Lower lobe of right lung (tissue), 2 donors: ENCODE results near the gene SH3GL3. TPM values are rescaled to one million over a fixed set of nuclear protein-coding genes. Genes with fewer than 3 reads are reported as not detected.

Experiments
- ATAC-seq, 2 donors: fragments of 200-7000 bp; cut with Tn5 transposase; one replicate each; pipeline ENCODE4 v1.9.1; 2020 to 2022; ENCODE audit warnings: mild to moderate bottlenecking in 2 of 2, moderate library complexity in 2 of 2
- DNase-seq: peaks from one replicate; pipeline ENCODE4 v3.0.0-alpha.2; 2020
- H3K27ac ChIP-seq: fragments of 200-600 bp; one replicate; pipeline ENCODE4 v1.8.0; 2022
- H3K27me3 ChIP-seq: fragments of 200-600 bp; one replicate; pipeline ENCODE4 v1.8.0; 2022; ENCODE audit warnings: low read depth
- H3K36me3 ChIP-seq: fragments of 200-600 bp; one replicate; pipeline ENCODE4 v1.8.0; 2022; ENCODE audit warnings: mild to moderate bottlenecking
- H3K4me1 ChIP-seq: fragments of 200-600 bp; one replicate; pipeline ENCODE4 v1.8.0; 2022
- H3K4me3 ChIP-seq: fragments of 200-600 bp; one replicate; pipeline ENCODE4 v1.8.0; 2022; ENCODE audit warnings: mild to moderate bottlenecking
- H3K9me3 ChIP-seq: fragments of 200-600 bp; one replicate; pipeline ENCODE4 v1.8.0; 2022
- intact Hi-C: fragments of 100-400 bp; cut with DNase I; formaldehyde crosslinking; loops from one replicate; pipeline ENCODE4 v1.11.0; 2022
- total RNA-seq: library from RNA; stranded (reverse); fragmentation: NEBNext Ultra II Directional; extraction: Animal tissue kit (Norgen Biotek cat#: 25700); gene quantifications from one replicate; pipeline ENCODE4 v1.2.1, GENCODE V29; 2021
- TF ChIP-seq, protein P1 (sequence below): fragments of 200-600 bp; IDR thresholded peaks from one replicate; pipeline ENCODE4 v1.8.0; 2022; ENCODE audit warnings: antibody characterized with exemption, mild to moderate bottlenecking
- donor health status: DM: no; HTN: yes; CAD: no; lungs with severe emphysema.

The SH3GL3 gene
- total RNA-seq, 1 donor from 2014 or later = 2.6 TPM

- H3K27ac ChIP-seq = no peak overlapping the region
- TF ChIP-seq, protein P1, sequence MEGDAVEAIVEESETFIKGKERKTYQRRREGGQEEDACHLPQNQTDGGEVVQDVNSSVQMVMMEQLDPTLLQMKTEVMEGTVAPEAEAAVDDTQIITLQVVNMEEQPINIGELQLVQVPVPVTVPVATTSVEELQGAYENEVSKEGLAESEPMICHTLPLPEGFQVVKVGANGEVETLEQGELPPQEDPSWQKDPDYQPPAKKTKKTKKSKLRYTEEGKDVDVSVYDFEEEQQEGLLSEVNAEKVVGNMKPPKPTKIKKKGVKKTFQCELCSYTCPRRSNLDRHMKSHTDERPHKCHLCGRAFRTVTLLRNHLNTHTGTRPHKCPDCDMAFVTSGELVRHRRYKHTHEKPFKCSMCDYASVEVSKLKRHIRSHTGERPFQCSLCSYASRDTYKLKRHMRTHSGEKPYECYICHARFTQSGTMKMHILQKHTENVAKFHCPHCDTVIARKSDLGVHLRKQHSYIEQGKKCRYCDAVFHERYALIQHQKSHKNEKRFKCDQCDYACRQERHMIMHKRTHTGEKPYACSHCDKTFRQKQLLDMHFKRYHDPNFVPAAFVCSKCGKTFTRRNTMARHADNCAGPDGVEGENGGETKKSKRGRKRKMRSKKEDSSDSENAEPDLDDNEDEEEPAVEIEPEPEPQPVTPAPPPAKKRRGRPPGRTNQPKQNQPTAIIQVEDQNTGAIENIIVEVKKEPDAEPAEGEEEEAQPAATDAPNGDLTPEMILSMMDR = no peak
- no peak overlapping the region for H3K4me3 ChIP-seq
- H3K4me1 ChIP-seq = no peaks in the 10 kb centered on the region
- ATAC-seq (no peak), DNase-seq (no peak)
- H3K27me3 ChIP-seq = no peaks in the 10 kb centered on the region
- no peaks in the 10 kb centered on the region for H3K36me3 ChIP-seq
- H3K9me3 ChIP-seq = no peaks in the 10 kb centered on the region
- intact Hi-C loops = no loop called here
These were observed 52.3 kb downstream of the SH3GL3 start for GRCh38 chr15:83499476-83499875.

GRCh38 chr15:83503595-83504364, 56.6 kb downstream of the SH3GL3 start:
- Histone ChIP-seq H3K4me1 (no peaks in the 10 kb centered on the region), H3K4me3 (no peak overlapping the region), H3K27me3 (no peaks in the 10 kb centered on the region), H3K9me3 (no peaks in the 10 kb centered on the region), H3K36me3 (no peaks in the 10 kb centered on the region), H3K27ac (no peak overlapping the region)
- intact Hi-C loops = no loop called here
- TF ChIP-seq, protein P1 = no peak
- ATAC-seq = no peak
- no peak for DNase-seq

DNA sequence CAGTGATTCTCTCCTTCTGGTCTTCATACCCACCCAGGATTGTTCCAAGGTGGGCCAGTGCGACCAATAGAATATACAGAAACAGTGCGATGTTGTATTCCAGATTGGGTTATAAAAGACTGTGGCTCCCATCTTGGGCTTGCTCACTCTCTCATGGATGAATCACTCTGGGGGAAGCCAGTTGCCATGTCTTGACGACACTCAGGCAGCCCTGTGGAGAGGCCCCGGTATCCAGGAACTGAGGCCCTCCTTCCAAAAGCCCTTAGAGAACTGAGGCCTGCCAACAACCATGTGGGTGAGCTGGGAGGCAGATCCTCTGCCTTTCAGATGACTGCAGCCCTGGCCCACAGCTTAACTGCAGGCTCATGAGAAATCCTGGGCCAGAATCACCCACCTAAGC, 57.2 kb downstream of the SH3GL3 start:
- Histone ChIP-seq H3K27ac (no peak overlapping the region), H3K27me3 (no peaks in the 10 kb centered on the region), H3K4me1 (no peaks in the 10 kb centered on the region), H3K9me3 (no peaks in the 10 kb centered on the region), H3K36me3 (no peaks in the 10 kb centered on the region), H3K4me3 (no peak overlapping the region)
- intact Hi-C loops = no loop called here
- no peak for ATAC-seq
- DNase-seq = no peak
- TF ChIP-seq, protein P1 = no peak

DNA sequence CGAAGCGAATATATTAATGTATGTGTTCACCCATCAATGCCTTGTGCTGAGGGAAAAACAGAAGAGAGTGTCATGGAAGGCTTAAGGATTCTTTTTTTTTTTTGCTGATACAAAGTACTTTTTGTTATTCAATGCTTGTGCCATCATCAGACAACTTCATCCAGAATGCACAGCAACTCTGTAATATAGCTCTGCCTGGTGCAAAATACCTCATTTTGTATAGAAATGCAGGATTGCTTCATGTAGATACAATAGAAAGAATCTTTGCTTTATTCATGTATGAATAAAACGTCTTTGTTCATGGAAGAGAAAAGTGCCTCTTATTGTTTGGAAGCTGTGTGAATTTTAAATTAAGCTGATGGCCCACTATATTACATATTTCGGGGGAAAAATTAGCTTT, 62.9 kb downstream of the SH3GL3 start:
- no peaks in the 10 kb centered on the region for H3K36me3 ChIP-seq
- no peak overlapping the region for H3K4me3 ChIP-seq
- ATAC-seq = no peak
- H3K27ac ChIP-seq = no peak overlapping the region
- no peak for DNase-seq
- intact Hi-C loops = no loop called here
- no peaks in the 10 kb centered on the region for H3K4me1 ChIP-seq
- TF ChIP-seq, protein P1 = no peak
- no peaks in the 10 kb centered on the region for H3K9me3 ChIP-seq
- H3K27me3 ChIP-seq = no peaks in the 10 kb centered on the region

DNA sequence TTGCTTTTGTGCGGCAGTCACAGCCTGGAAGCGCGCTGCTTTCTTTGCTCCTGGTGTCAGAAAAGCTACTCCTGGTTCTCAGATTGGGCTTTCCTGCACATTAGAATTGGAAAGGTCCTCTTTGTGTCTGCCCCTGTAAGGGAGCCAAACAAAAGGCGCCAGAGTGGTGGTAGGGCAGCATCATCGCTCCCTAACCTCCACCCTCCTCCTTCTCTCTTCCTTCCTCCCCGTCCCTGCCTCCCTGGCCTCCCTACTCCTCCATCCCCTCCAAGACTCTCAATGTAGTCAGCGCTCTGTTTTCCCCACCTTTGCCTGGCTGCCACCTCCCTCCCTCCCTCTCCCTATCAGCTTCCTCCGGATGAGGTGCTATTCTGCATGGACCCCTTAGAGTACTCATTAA, 65.3 kb downstream of the SH3GL3 start:
- Histone ChIP-seq H3K4me1 (no peaks in the 10 kb centered on the region), H3K36me3 (no peaks in the 10 kb centered on the region), H3K9me3 (no peaks in the 10 kb centered on the region), H3K27me3 (no peaks in the 10 kb centered on the region), H3K27ac (no peak overlapping the region), H3K4me3 (no peak overlapping the region)
- TF ChIP-seq, protein P1 = no peak
- ATAC-seq = no peak
- DNase-seq = no peak
- intact Hi-C loops = no loop called here
